SU-DHL-6 (cell line): ENCODE measurements around the gene NRIP3.

Source experiments
- H2AFZ ChIP-seq: fragments of 200-600 bp; sonication (generic); 2 replicates; pipeline ENCODE4 v1.6.1; 2014; ENCODE audit warnings: low read depth, mild to moderate bottlenecking, moderate library complexity, mixed read lengths, antibody characterized with exemption, low read length; ENCODE audit not compliant: severe bottlenecking
- H3F3A ChIP-seq: fragments of 200-600 bp; shearing (Covaris generic); 2 replicates; pipeline ENCODE4 v1.6.0; 2016; ENCODE audit warnings: antibody characterized with exemption, mild to moderate bottlenecking; ENCODE audit not compliant: insufficient read depth
- H3K27ac ChIP-seq: fragments of 200-600 bp; sonication (generic); 2 replicates; pipeline ENCODE4 v1.5.1; 2016; ENCODE audit warnings: low read depth, mild to moderate bottlenecking, low read length, moderate library complexity, mixed read lengths
- H3K27me3 ChIP-seq: fragments of 200-600 bp; sonication (generic), shearing (Covaris generic); 2 replicates; pipeline ENCODE4 v1.6.0; 2014; ENCODE audit warnings: mild to moderate bottlenecking, low read length
- H3K36me3 ChIP-seq: fragments of 200-600 bp; sonication (generic); 2 replicates; pipeline ENCODE4 v1.6.1; 2014; ENCODE audit warnings: mild to moderate bottlenecking, low read length, mixed read lengths
- H3K4me2 ChIP-seq: fragments of 300-600, 200-600 bp; shearing (Covaris generic), sonication (generic); 2 replicates; pipeline ENCODE4 v1.6.0; 2014; ENCODE audit warnings: low read length, low read depth, mild to moderate bottlenecking; ENCODE audit not compliant: poor library complexity, severe bottlenecking
- H3K4me3 ChIP-seq: fragments of 200-600 bp; sonication (generic); 2 replicates; pipeline ENCODE4 v1.5.1; 2014; ENCODE audit warnings: antibody characterized with exemption, low read length, mild to moderate bottlenecking, mixed read lengths; ENCODE audit not compliant: insufficient read depth, poor library complexity, severe bottlenecking
- H3K79me2 ChIP-seq: fragments of 200-600 bp; sonication (generic); 2 replicates; pipeline ENCODE4 v1.6.1; 2014; ENCODE audit warnings: mild to moderate bottlenecking, low read length, moderate library complexity; ENCODE audit not compliant: insufficient read depth
- H3K9ac ChIP-seq: fragments of 200-600 bp; sonication (generic); 2 replicates; pipeline ENCODE4 v1.7.0; 2014; ENCODE audit warnings: mild to moderate bottlenecking, low read length
- H3K9me2 ChIP-seq: fragments of 200-600 bp; sonication (generic); replicated peaks from 2 replicates; pipeline ENCODE4 v1.6.1; 2014; ENCODE audit warnings: low read length; ENCODE audit not compliant: insufficient read depth
- H3K9me3 ChIP-seq: fragments of 200-600 bp; sonication (generic); 2 replicates; pipeline ENCODE4 v1.6.1; 2014; ENCODE audit warnings: low read length, mixed read lengths; ENCODE audit not compliant: insufficient read depth
- H4K20me1 ChIP-seq: fragments of 200-600 bp; sonication (generic); 2 replicates; pipeline ENCODE4 v1.6.1; 2014; ENCODE audit warnings: low read depth, mild to moderate bottlenecking, antibody characterized with exemption, low read length, moderate library complexity, mixed read lengths
- CTCF ChIP-seq: fragments of 200-600 bp; sonication (generic); IDR thresholded peaks from one replicate; pipeline ENCODE4 v1.5.1; 2017; ENCODE audit warnings: antibody characterized with exemption, mild to moderate bottlenecking, low read length, moderate library complexity; ENCODE audit not compliant: insufficient read depth, poor library complexity, severe bottlenecking
- EZH2phosphoT487 ChIP-seq: fragments of 200-600 bp; sonication (generic), shearing (Covaris generic); conservative IDR thresholded peaks from 2 replicates; pipeline ENCODE4 v1.6.1; 2018; ENCODE audit warnings: mild to moderate bottlenecking, antibody characterized with exemption, low read length, moderate library complexity, mixed read lengths

NRIP3 gene

GRCh38 chr11:9025101-9025850 lies 21.5 kb upstream of the NRIP3 start:
- Histone ChIP-seq H3K9ac (no peak overlapping the region), H3K27me3 (no peaks in the 10 kb centered on the region), H3K36me3 (no peaks in the 10 kb centered on the region), H3K4me2 (no peak overlapping the region), H3F3A (no peaks in the 10 kb centered on the region), H3K79me2 (no peaks in the 10 kb centered on the region), H2AFZ (no peak overlapping the region), H3K9me3 (no peaks in the 10 kb centered on the region), H3K9me2 (no peaks in the 10 kb centered on the region), H4K20me1 (no peaks in the 10 kb centered on the region), H3K4me3 (no peak overlapping the region), H3K27ac (no peak overlapping the region)
- no peak for TF ChIP-seq EZH2phosphoT487
- TF ChIP-seq CTCF: no peak

DNA sequence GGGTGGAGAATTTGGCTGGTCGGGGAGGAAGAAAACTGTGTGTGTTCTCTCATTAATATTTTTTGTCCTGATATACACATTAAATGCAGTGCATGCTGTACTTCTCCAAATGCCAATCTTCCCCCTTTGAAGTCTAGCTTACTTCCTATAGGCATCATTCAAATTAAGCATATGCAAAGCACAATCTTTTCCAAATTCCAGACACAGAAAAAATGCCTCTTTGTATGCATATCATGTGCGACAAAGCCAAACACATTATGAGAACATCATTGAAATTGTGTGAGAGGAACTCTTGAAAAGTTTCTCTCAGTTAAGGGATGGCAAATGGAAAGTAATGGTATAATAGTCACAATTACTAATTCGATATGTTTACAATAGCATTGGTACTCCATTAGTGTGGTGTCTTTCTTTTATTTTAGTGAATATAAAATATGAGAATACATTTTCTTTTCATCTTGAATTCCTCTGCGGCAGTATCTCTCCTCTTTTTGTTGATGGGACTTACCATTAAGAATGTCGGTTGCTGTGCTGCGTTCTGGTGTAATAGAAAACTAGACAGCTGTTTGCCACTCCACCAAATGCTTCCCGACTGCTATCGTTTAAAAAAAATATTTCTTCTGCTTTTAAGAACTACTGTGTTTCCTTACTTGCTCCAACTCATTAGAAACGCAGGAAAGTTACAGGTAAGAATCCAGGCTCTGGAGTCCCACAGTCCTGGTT lies 19.3 kb upstream of the NRIP3 start:
- H2AFZ ChIP-seq: no peak overlapping the region
- H3K36me3 ChIP-seq: no peaks in the 10 kb centered on the region
- H3K79me2 ChIP-seq: no peaks in the 10 kb centered on the region
- TF ChIP-seq CTCF (no peak), EZH2phosphoT487 (no peak)
- no peaks in the 10 kb centered on the region for H3K9me3 ChIP-seq
- H3K27ac ChIP-seq: no peak overlapping the region
- no peak overlapping the region for H3K9ac ChIP-seq
- H3K9me2 ChIP-seq: no peaks in the 10 kb centered on the region
- H3F3A ChIP-seq: no peaks in the 10 kb centered on the region
- H3K4me3 ChIP-seq: no peak overlapping the region
- H4K20me1 ChIP-seq: no peaks in the 10 kb centered on the region
- no peak overlapping the region for H3K4me2 ChIP-seq
- H3K27me3 ChIP-seq: no peaks in the 10 kb centered on the region

DNA sequence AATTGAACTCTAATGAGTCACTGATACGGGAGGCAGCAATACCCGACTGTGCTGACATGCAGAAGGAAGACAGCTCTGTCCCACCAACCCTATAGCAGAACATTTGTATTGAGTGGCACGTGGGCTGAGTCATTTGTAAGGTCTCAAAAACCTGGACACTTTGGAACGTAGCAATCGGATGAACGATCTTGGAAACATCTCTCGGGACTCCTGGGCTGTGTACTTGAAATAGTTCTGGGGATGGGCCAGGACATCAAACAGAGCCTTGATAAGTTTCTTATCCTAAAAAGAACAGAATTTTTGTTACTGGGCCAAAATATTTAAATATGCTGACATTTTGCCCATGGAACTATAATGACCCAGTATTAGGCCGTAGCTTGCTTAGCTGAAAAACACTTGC lies 17.1 kb upstream of the NRIP3 start:
- H2AFZ ChIP-seq: no peak overlapping the region
- H3K79me2 ChIP-seq: no peaks in the 10 kb centered on the region
- H4K20me1 ChIP-seq: no peaks in the 10 kb centered on the region
- no peak for TF ChIP-seq CTCF
- no peak for TF ChIP-seq EZH2phosphoT487
- H3K9ac ChIP-seq: no peak overlapping the region
- no peaks in the 10 kb centered on the region for H3F3A ChIP-seq
- H3K27ac ChIP-seq: no peak overlapping the region
- H3K4me2 ChIP-seq: no peak overlapping the region
- H3K36me3 ChIP-seq: no peaks in the 10 kb centered on the region
- no peak overlapping the region for H3K4me3 ChIP-seq
- H3K27me3 ChIP-seq: no peaks in the 10 kb centered on the region
- H3K9me3 ChIP-seq: no peaks in the 10 kb centered on the region
- H3K9me2 ChIP-seq: no peaks in the 10 kb centered on the region
